ENCODE measurements around the gene AHCTF1.
A peak's percentile ranks its signal among the peaks of the same experiment; 100 is the strongest.

AHCTF1 gene, protein sequence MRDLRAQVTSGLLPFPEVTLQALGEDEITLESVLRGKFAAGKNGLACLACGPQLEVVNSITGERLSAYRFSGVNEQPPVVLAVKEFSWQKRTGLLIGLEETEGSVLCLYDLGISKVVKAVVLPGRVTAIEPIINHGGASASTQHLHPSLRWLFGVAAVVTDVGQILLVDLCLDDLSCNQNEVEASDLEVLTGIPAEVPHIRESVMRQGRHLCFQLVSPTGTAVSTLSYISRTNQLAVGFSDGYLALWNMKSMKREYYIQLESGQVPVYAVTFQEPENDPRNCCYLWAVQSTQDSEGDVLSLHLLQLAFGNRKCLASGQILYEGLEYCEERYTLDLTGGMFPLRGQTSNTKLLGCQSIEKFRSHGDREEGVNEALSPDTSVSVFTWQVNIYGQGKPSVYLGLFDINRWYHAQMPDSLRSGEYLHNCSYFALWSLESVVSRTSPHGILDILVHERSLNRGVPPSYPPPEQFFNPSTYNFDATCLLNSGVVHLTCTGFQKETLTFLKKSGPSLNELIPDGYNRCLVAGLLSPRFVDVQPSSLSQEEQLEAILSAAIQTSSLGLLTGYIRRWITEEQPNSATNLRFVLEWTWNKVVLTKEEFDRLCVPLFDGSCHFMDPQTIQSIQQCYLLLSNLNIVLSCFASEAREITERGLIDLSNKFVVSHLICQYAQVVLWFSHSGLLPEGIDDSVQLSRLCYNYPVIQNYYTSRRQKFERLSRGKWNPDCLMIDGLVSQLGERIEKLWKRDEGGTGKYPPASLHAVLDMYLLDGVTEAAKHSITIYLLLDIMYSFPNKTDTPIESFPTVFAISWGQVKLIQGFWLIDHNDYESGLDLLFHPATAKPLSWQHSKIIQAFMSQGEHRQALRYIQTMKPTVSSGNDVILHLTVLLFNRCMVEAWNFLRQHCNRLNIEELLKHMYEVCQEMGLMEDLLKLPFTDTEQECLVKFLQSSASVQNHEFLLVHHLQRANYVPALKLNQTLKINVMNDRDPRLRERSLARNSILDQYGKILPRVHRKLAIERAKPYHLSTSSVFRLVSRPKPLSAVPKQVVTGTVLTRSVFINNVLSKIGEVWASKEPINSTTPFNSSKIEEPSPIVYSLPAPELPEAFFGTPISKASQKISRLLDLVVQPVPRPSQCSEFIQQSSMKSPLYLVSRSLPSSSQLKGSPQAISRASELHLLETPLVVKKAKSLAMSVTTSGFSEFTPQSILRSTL (N-terminal part only)

DNA sequence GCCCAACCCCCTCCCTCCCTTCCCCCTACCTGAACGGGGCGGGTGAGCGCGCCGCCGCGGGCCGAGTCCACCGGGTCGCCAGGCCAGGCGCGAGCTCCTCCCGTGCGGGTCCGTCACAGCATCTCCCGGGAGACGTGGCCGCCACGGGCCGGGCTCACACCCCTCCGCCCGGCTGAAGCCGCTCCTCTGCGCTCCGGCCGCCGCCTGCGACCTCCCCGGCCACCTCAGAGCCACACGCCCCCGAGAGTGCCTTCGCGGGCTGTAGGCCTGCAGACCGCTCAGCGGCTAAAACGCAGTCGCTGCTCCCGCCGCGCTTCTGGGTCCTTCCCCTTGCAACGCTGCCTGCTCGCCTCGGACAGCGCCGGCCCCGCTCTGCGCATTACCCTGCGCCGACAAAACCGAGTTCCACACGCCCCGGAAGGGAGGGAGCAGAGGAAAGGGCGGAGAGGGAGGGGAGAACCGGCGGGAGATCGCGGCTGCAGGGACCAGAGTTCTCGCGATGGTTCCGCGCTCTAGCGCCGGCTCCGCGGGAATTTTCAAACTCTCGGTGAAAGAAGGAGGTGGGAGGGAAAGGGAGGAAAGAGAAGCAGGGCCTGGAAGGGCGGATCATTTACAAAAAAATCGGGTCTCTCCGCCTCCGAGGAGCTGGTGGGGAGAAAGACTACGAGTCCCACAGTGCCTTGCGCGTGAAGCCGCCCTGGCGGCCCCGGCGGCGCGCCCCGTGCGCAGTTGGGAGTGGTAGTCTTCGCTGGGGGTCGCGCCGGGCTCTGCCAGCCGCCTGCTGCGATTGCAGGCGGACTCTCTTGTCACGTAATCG, at the start of gene AHCTF1:
AHCTF1 (minus strand) TSS at position 400 of the 817 bp plus-strand sequence. CDS start 13,578 bp downstream, outside the sequence.
- DNase-seq (ENCODE audit: low spot score): peak; percentile 96

DNA sequence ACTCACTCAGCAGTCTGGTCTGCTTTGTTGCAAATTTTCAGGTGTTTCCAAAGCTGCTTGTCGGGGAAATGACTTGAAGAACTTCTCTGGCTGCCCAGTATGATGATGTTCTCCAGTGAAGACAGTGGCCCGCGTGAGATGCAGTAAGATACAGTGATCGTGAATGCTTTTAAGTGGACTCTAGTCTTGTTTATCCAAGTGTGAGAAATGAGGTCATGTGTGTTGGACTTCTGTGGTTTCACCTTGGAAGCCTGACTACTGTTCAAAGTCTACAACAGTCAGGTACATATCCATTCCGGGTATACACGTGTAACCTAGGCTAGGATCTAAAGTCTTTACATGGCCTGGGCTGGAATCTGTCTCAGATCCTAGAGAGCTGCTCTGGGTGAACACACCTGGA, 47.0 kb upstream of the AHCTF1 start:
- no peak for DNase-seq (ENCODE audit: low spot score)

DNA sequence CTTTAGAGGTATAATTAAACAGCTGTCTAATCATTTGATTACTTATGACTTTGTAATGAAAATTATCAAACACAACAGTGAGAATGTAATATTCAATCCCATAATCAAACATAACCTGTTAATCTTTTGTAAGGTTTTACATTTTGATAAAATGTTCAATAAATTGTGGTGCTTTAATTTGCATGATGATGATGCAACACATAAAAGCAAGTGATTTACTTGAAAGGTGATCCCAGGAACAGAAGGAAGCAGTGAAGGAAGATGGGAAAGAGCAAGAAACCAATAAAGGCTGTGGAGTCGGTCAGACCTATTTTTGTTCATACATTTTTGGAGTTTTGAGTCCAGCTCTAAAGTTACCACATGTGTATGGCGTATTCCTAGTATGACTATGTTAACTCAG, 46.5 kb upstream of the AHCTF1 start:
- no peak for DNase-seq (ENCODE audit: low spot score)

DNA sequence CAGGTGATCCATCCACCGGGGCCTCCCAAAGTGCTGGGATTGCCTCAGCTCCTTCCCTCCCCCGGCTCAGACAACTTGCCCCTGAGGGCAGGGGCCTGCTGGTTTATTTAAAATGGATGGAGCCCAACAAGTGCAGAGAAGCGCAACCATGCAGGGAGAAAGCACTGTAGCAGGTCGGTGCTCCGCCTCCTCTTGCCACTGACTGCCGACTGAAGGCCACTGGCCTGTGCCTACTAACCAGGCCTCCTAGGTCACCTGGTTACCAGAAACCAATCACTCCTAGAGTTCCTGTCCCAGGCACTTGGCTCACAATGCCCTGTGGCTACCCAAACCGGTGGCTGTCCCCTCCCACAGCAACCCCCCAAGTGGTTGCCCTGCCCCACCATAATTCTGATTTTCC, 40.2 kb upstream of the AHCTF1 start:
- no peak for DNase-seq (ENCODE audit: low spot score)

DNA sequence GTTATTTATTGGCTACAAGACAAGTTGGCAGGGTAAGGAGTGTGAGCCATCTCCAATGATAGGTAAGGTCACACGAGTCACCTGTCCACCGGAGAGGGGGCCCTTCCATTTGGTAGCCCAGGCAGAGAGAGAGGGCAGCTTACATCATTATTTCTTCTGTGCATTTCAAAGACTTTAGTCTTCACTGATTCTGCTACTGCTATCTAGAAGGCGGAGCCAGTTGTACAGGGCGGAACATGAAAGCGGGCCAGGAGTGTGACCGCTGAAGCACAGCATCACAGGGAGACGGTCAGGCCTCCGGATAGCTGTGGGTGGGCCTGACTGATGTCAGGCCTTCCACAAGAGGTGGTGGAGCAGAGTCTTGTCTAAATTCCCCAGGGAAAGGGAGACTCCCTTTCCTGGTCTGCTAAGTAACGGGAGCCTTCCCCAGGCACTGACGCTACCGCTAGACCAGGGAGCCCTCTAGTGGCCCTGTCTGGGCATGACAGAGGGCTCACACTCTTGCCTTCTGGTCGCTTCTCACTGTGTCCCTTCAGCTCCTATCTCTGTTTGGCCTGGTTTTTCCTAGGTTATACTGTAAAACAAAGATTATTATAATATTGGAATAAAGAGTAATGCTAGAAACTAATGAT, 39.5 kb upstream of the AHCTF1 start:
- no peak for DNase-seq (ENCODE audit: low spot score)

DNA sequence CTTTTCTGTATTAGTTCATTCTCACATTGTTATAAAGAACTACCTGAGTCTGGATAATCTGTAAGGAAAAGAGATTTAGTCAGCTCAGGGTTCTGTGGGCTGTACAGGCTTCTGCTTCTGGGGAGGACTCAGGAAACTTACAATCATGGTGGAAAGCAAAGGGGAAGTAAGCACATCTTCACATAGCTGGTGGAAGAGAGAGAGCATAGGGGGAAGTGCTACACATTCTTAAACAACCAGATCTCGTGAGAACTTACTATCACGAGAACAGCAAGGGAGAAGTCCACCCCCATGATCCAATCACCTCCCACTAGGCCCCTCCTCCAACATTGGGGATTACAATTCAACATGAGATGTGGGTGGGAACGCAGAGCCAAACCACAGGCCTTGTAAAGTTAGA, 37.9 kb upstream of the AHCTF1 start:
- no peak for DNase-seq (ENCODE audit: low spot score)

DNA sequence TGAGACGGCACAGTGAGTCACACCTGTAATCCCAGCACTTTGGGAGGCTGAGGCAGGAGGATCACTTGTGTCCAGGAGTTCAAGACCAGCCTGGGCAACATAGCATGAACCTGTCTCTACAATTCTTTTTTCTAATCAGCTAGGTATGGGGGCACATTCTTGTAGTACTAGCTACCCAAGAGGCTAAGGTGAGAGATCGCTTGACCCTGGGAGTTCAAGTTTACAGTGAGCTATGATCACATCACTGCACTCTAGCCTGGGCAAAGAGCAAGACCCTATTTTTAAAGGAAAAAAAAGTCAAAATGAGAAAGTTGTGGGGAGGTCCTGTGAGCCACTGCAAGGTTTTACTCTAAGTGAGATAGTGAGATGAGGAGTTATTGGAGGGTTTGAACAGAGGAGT, 34.8 kb upstream of the AHCTF1 start:
- no peak for DNase-seq (ENCODE audit: low spot score)

DNA sequence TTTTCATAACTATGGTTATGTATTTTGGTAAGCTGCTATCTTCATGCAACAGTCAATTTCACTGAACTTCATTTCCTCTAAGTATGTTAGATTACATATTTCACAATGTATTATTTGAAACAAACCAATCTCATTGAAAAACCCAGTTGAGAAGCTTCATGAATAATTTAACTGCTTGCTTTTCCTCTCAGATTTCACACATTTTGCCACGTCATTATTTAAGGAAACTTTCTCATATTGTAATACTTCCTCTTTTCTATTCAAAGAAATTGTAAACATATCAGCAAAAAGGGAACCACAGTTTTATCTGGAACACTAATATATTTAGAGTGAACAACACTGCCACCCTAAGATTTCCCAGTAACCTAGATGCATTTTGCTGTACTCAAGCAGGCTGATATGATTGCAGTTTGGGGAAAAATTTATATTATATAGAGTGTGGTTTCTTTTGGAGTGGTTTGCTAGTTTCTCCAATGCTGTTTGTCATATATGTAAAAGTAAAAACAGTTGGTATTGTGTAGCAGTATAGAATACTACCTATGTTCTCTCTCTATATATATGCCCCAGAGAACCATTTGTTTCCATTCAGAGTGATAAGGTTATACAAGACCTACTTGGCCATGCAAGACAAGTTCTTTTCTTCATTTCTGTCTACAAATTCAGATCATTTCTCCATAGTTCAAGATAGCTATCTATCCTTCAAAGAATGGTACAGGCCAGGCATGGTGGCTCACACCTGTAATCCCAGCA, 28.4 kb upstream of the AHCTF1 start:
- peak; percentile 10 for DNase-seq (ENCODE audit: low spot score)

DNA sequence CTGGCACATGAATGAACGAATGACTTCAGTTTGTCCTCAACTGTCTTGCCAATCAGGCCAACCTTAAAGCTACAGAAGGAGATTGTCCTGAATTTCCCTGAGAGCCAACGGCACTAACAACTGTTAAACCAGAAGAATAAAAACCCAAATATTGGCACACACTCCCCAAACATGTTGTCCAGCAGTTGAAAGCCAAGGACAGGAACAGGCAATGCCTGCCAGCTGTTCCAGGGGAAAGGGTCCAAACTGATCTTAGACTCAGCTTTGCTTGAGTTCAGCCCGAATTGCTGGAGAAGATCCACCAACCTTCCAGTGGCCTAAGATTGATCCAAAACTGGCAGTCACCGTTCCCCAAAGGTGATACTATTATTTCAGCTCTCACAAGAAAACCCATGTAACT, 22.4 kb upstream of the AHCTF1 start:
- DNase-seq (ENCODE audit: low spot score): no peak

DNA sequence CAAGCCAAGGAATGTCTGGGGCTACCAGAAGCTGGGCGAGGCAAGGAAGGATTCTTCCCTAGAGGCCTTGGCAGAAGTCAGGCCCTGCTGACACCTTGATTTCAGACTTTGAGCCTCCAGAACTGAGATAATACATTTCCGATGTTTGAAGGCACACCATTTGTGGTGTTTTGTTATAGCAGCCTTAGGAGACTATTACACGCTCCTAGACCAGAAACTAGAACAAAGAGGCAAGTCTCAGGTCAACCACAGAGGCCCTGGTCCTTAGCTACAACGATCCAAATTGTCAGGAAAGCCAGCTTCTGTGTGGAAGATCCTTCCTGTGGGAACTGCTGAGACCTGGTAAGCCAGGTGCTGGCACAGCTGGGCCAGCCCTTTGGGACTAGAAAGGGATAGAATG, 19.7 kb upstream of the AHCTF1 start:
- no peak for DNase-seq (ENCODE audit: low spot score)

DNA sequence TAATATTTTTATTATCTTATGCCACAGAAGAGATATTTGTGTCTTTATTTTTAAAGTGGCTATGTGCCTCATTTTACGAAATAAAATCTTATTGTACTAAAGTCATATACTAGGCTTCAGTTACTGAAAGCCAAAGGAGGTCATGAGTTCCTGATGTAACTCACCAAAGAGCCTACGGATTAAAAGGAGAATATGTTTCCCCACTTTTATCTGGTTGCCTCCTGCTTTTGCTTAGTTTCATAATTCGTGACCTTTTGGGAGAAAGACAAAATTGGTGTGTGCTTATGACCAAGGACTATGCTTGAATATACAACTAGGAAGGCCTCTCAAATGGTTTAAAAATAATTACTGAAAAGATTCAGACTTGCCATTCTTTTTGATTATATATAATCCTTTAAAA, 18.2 kb upstream of the AHCTF1 start:
- DNase-seq (ENCODE audit: low spot score): no peak

DNA sequence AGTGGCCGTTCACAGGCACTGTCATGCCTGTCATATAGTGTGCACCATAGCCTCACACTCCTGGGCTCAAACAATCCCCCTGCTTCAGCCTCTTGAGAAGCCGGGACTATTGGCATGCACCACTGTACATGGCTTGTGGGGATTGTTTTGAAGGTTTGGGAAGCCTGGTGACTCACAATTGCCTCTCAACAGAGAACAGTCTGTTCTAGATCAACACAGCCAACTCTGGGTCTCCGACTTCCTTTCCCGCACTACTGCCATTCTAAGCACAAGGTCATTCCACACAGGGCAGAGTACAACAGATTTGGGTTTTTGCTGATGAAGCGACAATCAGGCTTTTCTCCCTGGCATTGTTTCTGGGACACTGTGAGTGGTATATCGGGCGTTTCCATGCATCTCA, 15.5 kb upstream of the AHCTF1 start:
- no peak for DNase-seq (ENCODE audit: low spot score)

DNA sequence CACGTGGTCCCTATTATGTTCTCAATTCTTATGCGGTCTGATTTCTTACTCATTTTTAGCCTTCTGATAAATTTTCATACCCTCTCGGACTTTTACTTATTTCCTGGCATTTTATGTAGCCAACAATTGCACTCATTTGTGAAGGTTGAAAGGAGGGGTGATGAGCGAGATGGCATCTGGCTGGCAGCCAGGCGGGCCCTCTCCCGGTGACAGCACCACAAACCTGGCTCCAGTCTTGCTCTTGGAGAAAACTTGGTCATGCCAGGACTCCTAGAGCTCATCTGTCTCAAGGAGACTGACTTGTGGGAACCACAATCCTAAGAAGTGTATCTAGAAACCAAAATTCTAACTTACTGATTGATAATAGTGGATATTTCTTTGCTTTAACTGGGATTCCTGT, 14.6 kb upstream of the AHCTF1 start:
- DNase-seq (ENCODE audit: low spot score): no peak

DNA sequence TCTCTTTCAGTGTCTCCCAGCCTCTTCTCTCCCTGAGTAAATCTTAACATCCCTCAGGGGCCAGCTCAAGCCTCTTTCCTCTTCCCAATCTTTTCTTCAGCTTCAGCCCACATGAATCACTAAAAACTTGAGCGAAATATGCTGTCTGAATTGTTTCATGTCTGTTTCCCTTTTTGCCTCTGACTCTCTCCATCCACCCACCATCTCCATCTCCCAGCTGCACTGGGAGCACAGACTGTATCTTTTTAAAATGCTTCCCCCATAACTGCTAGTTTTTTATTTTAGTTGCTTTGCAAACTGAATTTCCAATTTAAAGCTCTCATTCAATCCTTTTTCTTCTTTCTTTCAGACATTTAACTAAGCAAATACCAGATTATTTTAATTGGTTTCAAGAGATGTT, 3.0 kb upstream of the AHCTF1 start:
- no peak for DNase-seq (ENCODE audit: low spot score)

DNA sequence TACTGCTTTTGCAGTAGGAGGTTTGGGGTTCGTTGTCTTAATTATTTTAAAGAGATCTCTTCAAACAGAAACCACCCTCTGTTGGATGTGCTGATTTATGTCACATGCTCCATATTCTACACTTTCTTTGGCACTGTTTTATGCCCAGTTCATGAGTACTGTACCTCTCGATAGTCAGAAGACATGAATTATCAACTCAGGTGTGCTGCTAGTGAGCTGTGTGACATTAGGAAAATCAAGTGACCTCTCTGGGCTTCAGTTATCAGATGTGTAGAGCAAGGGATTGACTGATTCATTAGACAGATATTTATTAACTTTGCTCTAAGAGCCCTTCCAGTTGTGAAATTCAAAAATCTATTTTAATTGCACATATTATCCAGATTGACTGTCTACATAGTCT, 2.1 kb upstream of the AHCTF1 start:
- no peak for DNase-seq (ENCODE audit: low spot score)

DNA sequence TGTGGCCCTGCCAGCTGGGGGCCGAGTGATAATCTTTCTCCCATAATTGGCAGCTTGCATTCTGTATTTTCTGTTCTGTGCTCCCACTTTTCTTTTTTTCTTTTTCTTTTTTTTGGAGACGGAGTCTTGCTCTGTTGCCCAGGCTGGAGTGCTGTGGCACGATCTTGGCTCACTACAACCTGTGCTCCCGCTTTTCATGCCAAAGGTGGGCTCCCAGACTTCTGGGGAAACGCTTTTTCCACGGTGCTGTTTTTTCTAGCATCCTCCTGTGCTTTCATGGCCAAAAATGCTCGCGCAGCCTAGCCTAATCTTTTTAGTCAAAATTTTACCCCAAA, 585 bp upstream of the AHCTF1 start:
- no peak for DNase-seq (ENCODE audit: low spot score)

DNA sequence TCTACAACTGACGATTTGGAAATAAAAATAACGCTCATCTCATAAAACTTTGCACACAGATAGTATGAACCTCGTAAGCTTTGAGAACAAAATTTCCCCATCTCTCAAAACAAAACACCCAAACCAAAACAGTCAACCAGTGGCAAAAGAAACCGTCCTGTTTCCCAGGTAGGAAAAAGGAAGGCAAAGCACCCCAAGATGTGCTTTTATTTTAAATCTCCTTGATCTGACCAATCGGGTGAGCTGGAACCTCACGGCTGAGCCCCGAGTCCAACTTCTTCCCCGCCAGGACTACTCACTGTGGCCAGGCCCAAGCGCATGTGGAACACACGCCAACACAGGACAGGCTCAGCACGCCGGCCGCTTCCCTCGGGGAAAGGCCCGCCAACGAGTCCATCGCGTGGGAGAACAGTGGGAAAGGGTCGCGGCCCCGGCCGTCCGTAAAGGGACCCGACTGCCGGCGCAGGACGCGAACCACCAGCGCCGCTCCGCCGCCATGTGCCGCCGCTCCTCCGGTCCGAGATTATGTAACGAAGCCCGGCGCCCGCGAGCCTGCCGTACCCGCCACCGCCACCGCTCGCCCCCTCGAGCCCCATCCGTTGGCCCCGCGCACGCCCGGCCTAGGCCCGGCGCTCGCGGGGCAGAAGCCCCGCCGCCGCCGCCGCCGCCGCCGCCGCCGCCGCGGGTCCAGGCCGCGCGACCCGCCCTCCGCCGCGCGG, 759 bp downstream of the AHCTF1 start:
- DNase-seq (ENCODE audit: low spot score): peak; percentile 32

DNA sequence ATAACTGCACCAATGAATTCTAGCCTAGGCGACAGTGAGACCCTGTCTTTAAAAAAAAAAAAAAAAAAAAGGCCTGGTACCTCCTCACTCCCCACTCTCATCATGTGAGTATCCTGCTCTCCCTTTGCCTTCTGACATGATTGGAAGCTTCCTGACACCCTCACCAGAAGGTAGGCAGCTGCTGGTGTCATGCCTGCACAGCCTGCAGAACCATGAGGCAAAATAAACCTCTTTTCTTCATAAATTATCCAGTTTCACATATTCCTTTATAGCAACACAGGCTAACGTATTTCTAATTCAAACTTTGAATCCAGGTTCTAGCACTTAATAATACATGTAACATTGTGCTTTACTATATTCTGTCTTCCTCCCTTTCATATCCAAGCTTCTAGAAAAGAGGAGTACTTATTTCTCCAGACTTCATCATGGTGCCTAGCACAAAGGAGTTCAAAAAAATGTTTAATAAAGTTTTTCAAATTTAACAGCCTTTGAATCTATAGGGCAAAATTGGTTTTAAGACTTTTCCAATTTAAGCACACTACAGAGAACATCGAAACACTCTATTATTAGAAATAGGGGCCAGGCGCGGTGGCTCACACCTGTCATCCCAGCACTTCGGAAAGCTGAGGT, 5.6 kb downstream of the AHCTF1 start:
- DNase-seq (ENCODE audit: low spot score): no peak

DNA sequence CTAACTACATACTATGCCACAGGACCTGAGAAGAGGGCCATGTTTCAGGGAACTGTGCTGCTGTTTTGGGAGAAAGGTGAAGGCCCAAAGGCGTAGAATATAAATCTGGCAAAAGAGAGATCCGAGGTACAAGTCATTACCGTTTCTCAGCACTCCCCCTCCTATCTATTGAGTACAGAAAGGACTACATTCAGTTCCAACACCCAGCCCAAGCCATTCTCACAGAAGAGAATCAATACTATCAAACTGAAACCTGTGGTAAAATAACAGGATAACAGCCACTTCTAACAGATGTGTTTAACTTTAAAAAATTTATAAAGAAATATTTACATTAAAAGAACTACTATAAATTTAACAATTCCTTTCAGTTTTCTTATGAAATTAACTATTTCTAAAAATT, 7.8 kb downstream of the AHCTF1 start:
- DNase-seq (ENCODE audit: low spot score): no peak

DNA sequence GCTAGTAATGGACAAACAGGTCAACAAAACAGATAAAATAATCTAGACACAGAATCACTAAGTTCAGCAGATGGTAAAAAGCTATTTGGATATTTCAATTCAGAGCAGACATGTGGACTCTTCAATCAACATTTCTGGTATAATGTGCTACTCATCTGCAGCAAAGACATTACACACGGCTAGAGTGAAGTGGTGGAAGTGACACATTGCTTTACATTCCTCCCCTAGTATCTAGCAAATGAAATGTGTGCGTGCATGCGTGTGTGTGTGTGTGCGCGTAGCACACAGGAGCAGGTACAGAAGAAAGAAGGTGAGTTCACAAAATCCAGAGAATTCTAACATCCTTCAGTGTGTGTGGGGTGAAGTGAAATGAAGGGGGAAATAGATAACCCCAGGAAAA, 8.3 kb downstream of the AHCTF1 start:
- DNase-seq (ENCODE audit: low spot score): no peak
